GM21447 (cell line): ENCODE measurements around the gene SIGLEC11.
"Not testable (repeated sequence)": the region's sequence is repeated elsewhere in the genome, so short reads cannot be mapped to it uniquely, and the experiment has no call there.

Source experiments
- ATAC-seq: cut with Tn5 transposase; IDR thresholded peaks from one replicate; pipeline ENCODE4 v1.9.1; 2021; ENCODE audit not compliant: unreplicated experiment

The SIGLEC11 gene

GRCh38 chr19:49929121-49929610 is 31.8 kb downstream of the SIGLEC11 start, which contains the start of the genes ATF5 and NUP62:
TSS of gene ATF5 (plus strand) at chr19:49929205. CDS start at chr19:49930851, 1,646 bp downstream.
TSS of gene NUP62 (minus strand) at chr19:49929504. CDS start at chr19:49909807, 19,697 bp downstream.
- ATAC-seq: peak; percentile 30

DNA sequence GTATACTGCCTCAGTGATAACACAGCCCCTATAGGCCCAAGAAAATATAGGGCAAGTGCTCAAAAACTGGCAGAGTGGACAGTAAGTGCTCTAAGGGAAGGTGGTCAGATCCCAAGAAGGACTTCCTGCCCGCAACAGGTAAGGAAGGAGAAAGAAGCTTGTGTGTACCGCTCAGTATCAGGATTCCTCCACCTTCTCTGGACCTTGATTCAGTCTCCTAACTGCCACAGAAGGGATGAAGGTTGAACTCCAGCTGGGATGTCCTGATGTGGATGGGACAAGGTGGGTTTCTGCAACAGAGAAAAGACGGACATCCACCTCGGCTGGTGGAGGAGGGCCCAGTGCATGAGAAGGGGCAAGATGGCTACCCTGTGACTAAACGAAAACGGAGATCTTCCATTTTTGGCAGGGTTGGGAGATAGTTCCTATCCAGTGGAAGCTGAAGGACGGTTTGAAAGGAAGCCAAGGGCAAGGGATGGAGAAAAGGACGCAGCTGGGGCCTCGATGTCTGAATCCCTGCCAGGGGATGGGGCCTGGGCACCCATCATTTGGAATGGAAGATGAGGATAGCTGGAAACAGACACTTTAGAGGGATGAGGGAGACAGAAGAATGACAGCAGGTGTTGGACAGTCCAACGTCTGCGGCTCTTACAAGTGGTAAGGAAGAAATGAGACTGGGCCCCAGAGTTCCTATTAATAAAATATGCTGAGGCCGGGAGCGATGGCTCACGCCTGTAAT is 33.3 kb downstream of the SIGLEC11 start:
- ATAC-seq: no peak

GRCh38 chr19:49926515-49926914 is 34.5 kb downstream of the SIGLEC11 start:
- no peak for ATAC-seq

DNA sequence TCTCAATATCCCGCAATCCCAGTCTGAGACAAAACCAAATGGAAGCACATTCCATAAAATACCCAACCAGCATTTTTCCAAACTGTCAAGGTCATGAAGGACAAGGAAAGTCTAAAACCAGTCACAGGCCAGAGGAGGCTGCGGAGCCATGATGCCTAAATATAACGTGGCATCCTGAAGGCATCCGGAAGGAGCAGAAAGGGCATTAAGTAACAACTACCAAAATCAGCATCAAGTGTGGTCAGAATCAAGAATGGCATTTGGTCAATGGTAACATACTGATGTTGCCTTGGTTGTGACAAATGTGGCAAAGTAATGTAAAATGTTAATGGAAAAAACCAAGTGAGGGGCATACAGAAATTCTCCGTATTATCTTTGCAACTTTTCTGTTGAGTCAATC is 35.5 kb downstream of the SIGLEC11 start:
- no peak for ATAC-seq

DNA sequence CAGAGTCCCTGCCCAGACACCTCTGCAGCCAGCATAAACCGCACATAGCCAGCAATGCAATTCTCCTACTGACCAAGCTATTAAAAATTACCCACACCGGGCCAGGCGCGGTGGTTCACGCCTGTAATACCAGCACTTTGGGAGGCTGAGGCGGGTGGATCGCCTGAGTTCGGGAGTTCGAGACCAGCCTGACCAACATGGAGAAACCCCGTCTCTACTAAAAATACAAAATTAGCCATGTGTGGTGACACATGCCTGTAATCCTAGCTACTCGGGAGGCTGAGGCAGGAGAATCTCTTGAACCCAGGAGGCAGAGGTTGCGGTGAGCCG is 36.1 kb downstream of the SIGLEC11 start:
- ATAC-seq: not testable (repeated sequence)

GRCh38 chr19:49924004-49924880 is 36.7 kb downstream of the SIGLEC11 start:
- ATAC-seq: no peak

DNA sequence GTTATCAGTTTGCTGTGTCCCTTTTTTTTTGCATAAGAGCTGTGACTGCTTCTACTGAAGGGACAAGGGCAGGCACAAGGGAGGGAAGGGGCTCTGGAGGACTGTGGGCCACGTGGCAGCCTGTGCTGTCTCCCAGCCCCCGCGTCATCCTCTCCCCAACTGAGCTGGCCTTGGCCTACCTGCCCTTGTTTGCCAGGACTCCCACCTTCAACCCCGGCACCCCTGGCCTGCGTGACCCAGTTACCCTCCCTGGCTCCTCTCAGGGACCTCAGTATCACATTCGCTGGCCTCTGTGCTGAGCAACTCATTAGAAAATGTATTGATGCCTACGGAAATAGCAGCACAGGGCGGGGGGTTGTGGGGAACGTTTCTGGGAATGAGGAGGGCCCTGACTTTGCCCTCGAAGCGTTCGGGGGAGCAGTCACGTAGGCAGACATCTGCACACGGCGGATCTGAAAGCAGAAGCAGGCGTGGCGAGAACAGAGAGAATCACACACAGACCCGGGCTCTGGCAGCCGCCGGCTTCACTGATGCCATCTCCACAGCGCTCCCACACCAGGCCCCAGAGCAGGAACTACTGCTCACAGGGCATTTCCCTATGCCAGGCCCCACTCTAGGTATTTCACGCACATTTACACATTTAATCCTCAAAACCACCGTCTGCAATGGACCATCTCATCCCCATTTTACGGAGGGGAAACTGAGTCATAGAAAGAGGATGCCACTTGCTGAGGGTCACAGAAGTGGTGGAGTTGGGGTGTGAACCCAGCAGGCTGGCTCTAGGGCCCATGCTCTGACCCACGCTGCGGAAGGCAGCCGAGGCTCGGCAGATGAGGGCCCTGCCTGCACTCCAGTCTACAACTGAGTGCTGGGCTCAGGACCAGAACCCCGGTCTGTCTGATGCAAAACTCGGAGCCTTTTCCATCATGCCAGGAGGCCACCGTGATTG is 37.6 kb downstream of the SIGLEC11 start:
- peak; percentile 33 for ATAC-seq

DNA sequence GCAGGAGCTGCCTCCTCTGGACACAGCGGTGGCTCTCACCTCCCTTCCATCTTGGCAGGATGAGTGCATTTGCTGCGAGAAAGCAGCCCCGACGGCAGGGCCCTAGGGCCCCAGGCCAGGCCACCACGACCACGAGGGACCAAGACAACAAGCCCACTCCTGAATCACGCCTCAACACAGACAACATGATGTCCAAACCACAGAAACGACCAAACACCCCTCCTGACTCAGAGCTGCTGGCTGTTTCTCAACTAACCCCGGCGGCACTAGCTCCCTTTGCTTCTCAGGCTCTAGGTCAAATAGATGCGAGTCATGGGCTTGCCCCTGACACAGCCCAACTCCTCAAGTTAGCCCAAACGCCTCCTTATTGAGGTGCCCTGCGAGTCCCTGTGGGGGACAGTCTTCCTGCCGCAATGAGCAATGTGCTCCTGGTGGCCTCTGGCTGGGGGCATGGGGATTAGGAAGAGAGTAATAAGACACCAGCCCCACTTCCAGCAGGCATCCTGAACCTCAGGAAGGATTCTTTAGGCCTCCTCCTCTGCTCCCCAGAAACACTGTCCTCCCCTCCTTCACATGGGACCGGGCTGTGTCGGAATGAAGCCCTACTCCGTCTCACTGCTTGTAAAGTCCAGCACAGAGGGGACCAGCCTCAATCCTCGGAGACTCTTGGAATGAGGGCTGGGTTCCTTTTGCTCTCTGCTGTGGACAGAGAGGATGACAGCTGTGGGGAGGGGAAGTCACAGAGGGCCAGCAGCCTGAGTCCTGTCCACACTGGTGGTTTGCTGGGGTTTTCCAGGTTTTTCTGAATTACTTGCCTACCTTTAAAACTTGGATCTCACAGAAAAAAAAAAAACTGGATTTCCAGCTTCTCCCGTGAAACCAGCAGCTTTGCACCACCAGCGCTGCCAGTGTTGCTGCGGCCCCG is 38.8 kb downstream of the SIGLEC11 start:
- ATAC-seq: no peak

GRCh38 chr19:49920624-49921363 is 40.2 kb downstream of the SIGLEC11 start:
- ATAC-seq: no peak

- ATAC-seq: no peak
Observed at GRCh38 chr19:49918089-49918488, 42.9 kb downstream of the SIGLEC11 start.

- no peak for ATAC-seq
Observed at GRCh38 chr19:49916839-49917733, 43.9 kb downstream of the SIGLEC11 start.

- no peak for ATAC-seq
Observed at GRCh38 chr19:49915271-49915670, 45.7 kb downstream of the SIGLEC11 start.

- ATAC-seq: no peak
Observed at GRCh38 chr19:49913720-49914119, 47.3 kb downstream of the SIGLEC11 start.

DNA sequence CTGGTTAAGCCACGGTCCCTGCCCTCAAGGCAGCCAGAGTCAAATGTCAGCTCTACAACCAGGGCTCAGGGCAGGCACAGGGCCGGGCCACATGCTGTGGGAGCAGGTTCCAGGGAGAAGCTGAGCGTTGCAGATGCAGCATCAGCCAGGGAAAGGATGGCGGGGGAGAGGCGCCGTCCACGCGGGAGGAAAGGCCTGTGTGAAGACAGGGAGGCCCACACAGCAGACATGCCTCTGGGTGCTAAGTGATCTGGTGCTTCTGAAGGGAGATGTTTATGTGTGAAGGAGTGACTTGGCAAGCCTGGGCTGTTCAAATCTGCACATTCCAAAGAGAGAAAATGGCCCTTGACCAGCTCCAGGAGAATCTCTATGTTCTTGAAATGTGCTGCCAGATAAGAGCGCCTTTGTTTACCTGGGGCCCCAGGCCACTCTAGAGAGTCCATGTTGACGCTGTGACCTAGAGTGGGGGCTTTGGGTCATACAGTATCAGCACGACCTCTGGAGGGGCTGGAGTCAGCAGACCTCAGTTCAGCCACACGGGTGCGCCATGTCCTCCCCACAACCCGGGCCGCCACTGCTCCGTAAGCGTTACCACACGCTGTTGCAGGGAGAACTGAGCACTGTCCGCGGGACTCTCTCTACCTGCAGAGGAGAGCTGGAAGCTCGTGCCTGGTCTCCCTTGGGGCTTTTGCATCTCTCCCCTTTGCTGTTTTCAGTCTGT is 47.8 kb downstream of the SIGLEC11 start:
- ATAC-seq: no peak

DNA sequence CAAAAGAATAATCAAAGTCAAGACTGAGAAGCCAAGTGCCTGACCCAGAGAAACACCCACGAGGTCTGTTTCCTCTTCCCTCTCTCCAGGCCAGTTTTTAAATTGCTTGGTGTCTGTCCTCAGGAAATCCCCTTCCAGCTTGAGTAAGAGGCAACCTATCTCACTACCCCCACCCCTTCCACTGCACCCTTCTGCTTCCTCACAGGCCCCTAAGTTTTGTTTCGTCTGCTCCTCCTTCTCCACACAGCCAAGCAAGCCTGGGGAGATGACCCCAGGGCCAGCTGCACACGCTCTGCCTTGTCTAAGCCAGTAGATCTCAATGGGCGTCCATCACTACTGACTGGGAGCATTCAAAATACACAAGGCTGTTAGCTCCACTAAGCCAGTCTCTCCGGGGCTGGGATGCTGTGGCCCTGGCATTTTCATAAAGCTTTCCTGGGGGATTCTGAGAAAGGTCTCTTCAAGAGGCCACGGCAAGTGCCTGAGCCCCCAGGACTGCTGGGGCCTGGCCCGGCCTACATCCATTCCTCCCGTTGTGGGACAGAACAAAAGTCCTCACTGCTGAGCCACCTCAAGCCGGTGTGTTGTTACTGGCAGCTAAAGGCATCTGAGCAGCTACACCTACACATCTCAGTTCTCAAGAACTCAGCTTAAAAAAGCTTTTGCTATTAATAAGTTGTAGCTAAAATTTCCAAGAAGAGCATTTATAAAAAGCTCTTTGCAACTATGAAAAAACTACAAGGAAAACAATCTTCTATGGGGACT is 49.4 kb downstream of the SIGLEC11 start:
- no peak for ATAC-seq

GRCh38 chr19:49910179-49910578 is 50.8 kb downstream of the SIGLEC11 start:
- ATAC-seq: no peak
